Stimulated activated CD8-positive, alpha-beta memory T cell treated with anti-CD3 and anti-CD28 coated beads, Interleukin-7, amount 100 ng/mL, for 4 hours (primary cell): ENCODE results near the gene LINC01488.

Source experiments
- DNase-seq, 2 donors: peaks; one replicate each; pipeline ENCODE4 v3.0.0-alpha.2; 2020; ENCODE audit warnings: low read depth in 2 of 2

LINC01488 gene

DNA sequence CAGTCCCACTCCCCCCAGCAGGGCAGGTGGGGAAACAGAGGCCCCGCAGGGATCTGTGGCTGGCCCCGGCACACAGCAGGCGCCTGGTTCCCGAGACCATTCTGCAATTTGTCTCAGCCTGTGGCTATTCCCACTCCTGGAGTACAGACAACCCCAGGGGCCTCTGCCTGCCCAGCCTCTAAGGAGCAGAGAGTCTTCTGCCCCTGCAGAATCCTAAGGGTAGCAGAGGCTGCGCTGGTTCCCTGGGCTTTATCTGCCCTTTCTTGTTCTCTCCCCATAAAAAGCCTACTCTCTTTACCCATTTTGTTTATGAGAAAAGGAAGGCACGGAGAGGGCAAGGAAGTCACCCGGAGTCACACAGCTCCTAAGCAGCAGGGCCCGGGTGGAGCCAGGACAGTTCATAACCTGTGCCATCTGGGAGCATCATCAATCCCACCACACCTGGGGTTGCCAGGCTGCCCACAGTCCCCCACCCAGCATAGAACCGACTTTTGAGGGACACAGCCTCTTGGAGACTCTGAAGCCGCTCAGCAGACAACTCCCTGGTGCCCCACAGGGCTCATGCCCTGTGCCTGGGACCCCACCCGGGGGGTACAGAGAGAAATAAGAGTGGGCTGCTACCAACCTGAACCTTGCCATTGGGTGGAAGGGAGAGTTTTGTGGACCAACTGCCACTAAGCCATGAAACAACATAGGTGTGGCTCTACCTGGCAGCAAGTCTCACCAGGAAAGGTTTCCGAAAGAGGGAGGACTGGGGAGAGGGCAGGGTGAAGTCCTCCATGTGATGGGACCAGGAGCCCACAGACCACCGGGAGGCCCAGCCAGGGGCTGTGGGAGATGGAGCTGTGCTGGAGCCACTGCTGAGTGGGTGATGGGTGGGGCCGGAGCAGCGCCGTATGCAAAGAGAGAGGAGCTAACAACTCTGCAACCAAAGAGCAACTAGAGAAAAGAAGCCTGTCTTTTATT, 17.2 kb upstream of the LINC01488 start:
- DNase-seq, result no peak

GRCh38 chr11:69465236-69466000, 16.0 kb upstream of the LINC01488 start:
- DNase-seq, result no peak

- DNase-seq, result no peak
Measured at GRCh38 chr11:69466039-69466438, 15.4 kb upstream of the LINC01488 start.

GRCh38 chr11:69467196-69467595, 14.3 kb upstream of the LINC01488 start:
- no peak for DNase-seq

DNA sequence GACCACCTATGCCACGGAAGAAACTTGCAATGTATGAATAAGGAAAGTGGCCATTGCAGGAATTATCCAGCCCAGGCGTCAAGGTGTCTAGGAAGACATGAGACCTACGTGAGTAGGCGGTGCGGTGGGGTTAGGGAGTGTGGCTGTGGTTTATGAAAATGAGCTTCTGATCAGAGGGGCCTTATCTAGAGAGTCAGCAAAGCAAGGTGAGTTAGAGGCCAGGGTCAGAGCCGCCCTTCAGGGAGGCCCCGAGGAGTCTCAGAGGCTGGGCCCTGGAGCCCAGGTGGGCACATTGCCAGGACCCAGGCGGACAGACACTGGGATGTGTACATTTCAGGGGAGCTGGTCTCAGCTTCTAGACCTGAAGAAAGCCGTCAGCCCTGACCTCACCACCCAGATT, 13.8 kb upstream of the LINC01488 start:
- DNase-seq, result no peak

DNA sequence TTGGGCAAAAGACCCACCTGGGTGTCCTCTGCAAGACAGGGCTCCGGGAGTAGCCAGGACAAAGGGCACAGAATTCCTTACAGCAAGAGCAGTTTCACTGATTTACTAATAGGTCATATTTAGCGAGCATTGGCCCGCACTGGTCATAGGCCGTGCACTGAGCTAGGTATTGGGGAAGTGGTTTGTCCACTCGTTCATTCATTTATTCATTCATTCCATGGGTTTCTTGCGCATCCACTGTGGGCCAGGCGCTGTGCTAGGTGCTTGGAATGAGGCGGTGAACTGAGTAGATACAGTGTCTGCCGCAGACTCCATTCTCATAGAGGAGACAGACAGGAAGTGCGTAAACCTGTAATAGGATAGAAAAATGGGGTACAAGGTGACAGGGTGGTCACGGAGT, 13.2 kb upstream of the LINC01488 start:
- DNase-seq, result no peak

DNA sequence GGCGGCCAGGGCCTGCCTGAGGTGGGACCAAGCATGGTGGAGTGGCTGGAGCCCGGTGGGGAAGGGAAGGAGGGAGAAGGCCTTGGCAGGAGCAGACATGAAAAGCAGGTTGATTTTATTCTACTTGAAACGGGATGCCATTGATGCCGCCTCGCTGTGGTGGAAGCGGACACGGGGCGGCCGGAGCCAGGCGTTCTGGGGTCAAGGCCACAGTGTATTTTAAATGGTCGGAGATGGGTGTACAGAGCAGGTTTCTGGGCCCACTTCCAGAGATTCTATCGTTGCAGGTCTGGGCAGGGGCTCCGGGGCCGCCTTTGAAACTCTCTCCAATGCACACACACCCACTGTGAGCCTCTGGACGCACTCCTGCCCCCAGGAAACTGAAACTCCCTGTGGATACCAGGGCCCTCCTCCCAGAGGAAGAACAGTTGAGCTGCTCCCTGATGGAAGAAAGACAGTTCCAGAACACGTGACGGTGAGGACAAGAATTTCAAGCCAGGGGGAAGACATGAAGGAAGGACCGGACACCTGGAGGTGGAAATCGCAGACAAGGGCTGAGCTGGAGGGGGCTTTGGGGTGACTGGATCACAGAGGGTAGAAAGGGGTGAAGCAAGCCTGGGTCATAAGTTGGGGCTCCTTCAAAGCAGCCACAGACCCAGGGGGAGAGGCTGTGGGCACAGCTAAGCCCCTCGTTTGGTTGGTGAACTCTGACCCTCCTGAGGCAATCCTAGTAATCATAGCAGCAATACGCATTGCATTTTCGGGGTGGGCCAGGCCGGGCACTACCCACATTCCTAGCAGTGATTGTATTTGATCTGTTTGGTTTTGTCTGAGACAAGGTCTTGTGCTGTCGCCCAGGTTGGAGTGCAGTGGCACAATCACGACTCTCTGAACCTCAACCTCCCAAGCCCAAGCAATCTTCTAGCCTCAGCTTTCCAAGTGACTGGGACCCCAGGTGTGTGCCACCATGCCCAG, 12.3 kb upstream of the LINC01488 start:
- DNase-seq, result no peak

- DNase-seq, result no peak
Measured at GRCh38 chr11:69470301-69470700, 11.2 kb upstream of the LINC01488 start.

- DNase-seq, result no peak
Measured at GRCh38 chr11:69470793-69471728, 10.4 kb upstream of the LINC01488 start.

DNA sequence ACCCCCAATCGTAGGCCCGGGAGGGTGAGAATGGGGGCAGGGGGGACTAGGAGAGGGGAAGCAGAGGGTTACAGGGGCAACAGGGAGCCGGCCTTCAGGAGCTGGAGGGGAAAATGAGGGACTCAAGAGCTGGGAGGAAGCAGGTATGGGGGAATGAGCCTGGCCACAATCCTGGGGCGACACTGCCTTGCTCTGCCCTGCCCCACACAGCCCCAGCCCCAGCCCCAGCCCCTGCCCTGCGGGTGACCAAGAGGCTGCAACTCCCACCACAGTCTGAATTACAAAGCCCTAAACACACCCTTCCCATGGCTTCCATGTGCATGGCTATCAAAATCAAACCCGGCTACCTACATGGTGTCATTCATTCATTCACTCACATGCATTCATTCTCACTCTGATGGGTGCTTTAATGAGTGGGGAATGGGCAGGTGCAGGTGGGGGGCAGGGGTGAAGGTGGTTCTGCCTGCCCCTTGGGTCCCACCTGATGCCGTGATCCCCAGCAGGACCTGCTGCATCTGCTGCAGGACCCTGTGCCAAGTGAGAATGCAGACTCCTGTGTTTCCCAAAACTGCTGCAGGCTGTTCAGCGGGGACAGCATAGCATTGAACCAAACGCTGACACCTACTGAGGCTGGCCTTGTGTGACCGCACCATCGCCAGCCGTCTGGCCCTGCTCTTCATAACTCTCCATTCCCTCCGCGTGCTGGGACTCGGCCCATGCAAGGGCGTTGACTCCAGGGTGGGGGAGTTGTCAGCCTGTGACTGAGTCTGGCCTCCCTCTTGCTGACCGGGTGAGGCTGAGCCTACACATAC, 9.5 kb upstream of the LINC01488 start:
- DNase-seq, result no peak

GRCh38 chr11:69472541-69473275, 8.8 kb upstream of the LINC01488 start:
- no peak for DNase-seq

DNA sequence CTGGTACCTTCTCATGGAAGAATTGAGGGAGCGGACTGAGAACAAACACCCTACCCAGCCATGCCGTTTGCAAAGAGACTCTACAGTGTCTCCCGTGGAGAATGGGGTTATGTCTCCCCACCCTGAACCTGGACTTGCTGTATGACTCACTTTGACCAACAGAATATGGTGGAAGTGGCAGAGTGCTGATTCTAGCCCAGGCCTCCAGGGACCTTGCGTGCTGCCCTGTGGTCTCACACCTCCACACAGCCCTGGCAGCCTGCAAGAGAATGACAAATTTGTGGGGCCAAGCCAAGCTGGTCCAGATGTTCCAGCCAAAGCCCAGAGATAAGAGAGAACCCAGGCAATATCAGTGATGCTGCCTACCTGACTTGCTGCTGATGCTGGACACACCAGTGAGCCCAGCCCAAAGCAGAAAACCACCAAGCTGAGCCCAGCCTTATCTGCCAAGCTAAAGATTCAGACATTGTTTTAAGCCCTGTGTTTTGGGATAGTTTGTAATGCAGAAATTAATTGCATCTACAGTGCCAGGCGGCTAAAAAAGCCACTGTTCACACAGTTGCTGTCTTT, 8.1 kb upstream of the LINC01488 start:
- DNase-seq, result no peak

DNA sequence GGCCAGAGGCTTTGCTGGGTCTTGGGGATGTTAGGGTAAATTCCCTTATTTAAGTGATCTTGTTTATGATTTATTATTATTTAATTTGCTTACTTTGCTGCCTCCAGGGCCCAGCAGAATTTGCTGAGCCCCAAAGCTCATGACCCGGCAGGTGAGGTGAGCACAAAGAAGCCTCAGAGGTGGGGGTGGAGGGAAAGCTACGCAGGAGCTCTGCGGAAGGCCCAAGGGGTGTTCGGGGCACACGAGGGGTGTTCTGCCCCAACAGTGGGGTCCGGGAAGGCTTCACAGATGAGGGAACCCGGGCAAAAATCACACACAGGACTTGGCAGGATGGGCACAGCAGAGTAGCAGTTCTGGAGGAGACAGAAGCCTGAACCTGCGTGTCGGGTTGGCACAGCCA, 6.7 kb upstream of the LINC01488 start:
- no peak for DNase-seq

DNA sequence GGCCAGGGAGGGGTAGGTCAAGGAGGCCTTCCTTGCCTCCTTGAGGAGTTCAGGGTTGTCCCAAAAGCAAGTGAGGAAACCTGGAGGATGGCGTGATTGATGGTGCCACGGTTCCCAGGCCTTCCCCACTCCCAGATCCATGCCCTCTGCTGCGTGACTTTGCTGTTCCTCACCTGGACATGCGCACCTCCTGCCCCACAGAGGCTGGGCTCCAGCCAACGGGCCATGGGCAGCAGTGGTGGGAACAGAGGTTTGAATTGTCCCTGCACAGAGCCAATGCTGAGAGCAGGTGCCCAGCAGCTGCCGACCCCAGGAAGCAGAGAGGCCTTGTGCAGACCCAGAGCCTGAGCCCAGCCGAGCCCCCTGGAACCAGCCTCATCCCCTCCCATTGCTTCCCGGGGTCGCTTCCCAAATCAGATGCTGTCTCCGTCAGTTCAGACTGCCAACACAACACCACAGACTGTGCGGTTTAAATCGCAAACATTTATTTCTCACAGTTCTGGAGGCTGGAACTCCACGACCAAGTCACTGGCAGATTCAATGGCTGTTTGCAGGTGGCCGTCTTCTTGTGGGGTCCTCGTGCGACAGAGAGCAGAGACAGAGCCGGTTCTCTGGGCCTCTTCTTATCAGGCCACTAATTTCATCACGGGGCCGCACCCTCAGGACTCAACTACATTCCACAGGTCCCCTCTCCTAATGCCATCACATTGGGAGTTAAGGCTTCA, 6.2 kb upstream of the LINC01488 start:
- no peak for DNase-seq

GRCh38 chr11:69475866-69476471, 5.5 kb upstream of the LINC01488 start:
- DNase-seq, result no peak

GRCh38 chr11:69476509-69476961, 4.9 kb upstream of the LINC01488 start:
- no peak for DNase-seq

DNA sequence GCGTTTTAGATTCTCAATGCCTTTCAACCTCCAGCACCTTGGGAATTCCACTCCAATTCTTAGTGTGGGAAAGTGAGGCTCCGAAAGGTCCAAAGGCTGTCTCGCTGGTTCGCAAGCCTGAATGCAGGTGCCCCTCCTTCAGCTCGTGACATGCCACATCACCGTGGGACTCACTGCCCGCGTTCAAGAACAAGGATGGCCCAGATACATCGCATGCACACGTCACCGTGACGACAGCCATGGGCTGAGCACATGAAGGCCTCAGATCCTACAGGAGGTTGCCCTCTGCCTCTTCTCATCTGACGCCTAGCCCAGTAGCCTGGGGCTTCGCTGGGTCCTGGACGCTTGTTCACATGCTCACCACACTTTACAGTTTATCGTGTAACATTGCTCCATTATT, 4.4 kb upstream of the LINC01488 start:
- no peak for DNase-seq
